K562 (cell line): Measurements from ENCODE around the gene GDAP1L1. TPM values are rescaled to one million over a fixed set of nuclear protein-coding genes. Genes with fewer than 3 reads are reported as not detected.

Source experiments
- ASH1L ChIP-seq: fragments of 450-650 bp; IDR thresholded peaks from 2 replicates; pipeline ENCODE4 v1.6.1; 2018; ENCODE audit warnings: borderline replicate concordance, mild to moderate bottlenecking, low read depth; ENCODE audit not compliant: partially characterized antibody
- BRF1 ChIP-seq: IDR thresholded peaks from 3 replicates; pipeline ENCODE4 v1.6.1; 2011; ENCODE audit warnings: borderline replicate concordance, mild to moderate bottlenecking; ENCODE audit not compliant: insufficient read length; ENCODE audit errors: extremely low read depth
- CBX2 ChIP-seq: fragments of 200-600 bp; sonication (generic); IDR thresholded peaks from one replicate; pipeline ENCODE4 v1.6.1; 2012; ENCODE audit warnings: mild to moderate bottlenecking, low read length, inconsistent platforms; ENCODE audit not compliant: insufficient read depth, poor library complexity, severe bottlenecking
- CSDE1 ChIP-seq, 2 experiments: fragments of 450-650 bp; IDR thresholded peaks; 2 replicates each; pipeline ENCODE4 v1.6.1; 2016; ENCODE audit warnings: mild to moderate bottlenecking in 1 of 2
- HEY1 ChIP-seq: fragments of 250-450 bp; sonication (Bioruptor Pico); IDR thresholded peaks from 2 replicates; pipeline ENCODE4 v1.5.0; 2020; ENCODE audit warnings: mild to moderate bottlenecking, moderate library complexity, borderline replicate concordance
- HMGXB4 ChIP-seq: sonication (generic); formaldehyde crosslinking; IDR thresholded peaks from 2 replicates; pipeline ENCODE4 v1.8.1; 2023; ENCODE audit warnings: mild to moderate bottlenecking, missing genetic modification reagents
- ID3 ChIP-seq, 2 experiments: fragments of 250-450 bp in 1 of 2; fragments of 450-650 bp in 1 of 2; sonication (Bioruptor Pico) in 1 of 2; IDR thresholded peaks; 2 replicates each; pipeline versions ENCODE4 v1.6.1 to v1.8.0; 2016 to 2021; ENCODE audit warnings: mild to moderate bottlenecking in 2 of 2, moderate library complexity in 2 of 2, missing compliant biosample characterization in 1 of 2, missing genetic modification characterization in 1 of 2
- KAT7 ChIP-seq: sonication (generic); formaldehyde crosslinking; IDR thresholded peaks from 2 replicates; pipeline ENCODE4 v1.8.0; 2022; ENCODE audit warnings: missing genetic modification reagents, mild to moderate bottlenecking, borderline replicate concordance
- PCBP2 ChIP-seq: fragments of 200-400 bp; formaldehyde crosslinking; IDR thresholded peaks from 2 replicates; pipeline ENCODE4 v1.6.1; 2018; ENCODE audit warnings: low read length, low read depth, mild to moderate bottlenecking, moderate library complexity; ENCODE audit not compliant: poor library complexity, severe bottlenecking
- SAP30 ChIP-seq: fragments of 200-600 bp; sonication (generic); IDR thresholded peaks from 2 replicates; pipeline ENCODE4 v1.6.1; 2012; ENCODE audit warnings: borderline replicate concordance, low read depth, mild to moderate bottlenecking, moderate library complexity, low read length, control low read depth, inconsistent platforms; ENCODE audit not compliant: insufficient read depth, poor library complexity, severe bottlenecking
- TAF1 ChIP-seq: IDR thresholded peaks from 2 replicates; pipeline ENCODE4 v1.6.1; 2011; ENCODE audit warnings: mild to moderate bottlenecking, low read length, moderate library complexity; ENCODE audit not compliant: insufficient read depth, control insufficient read depth, severe bottlenecking; ENCODE audit errors: extremely low read depth
- ZNF253 ChIP-seq: fragments of 250-450 bp; sonication (Bioruptor Pico); conservative IDR thresholded peaks from 2 replicates; pipeline ENCODE4 v1.6.1; 2021; ENCODE audit warnings: mild to moderate bottlenecking
- polyA plus RNA-seq, 8 experiments: library from polyadenylated mRNA; depleted of rRNA in 4 of 8; stranded (reverse) in 5 of 8; unstranded in 3 of 8; fragments of >200 nt; fragmentation: Nextera tagmentation in 2 of 8; fragmentation: Illumina TruSeq in 1 of 8; extraction: Ambion mirVana in 2 of 8; extraction: Trizol in 1 of 8; gene quantifications; 2 replicates each; pipeline versions ENCODE4 v1.2.1 to v1.2.3, GENCODE V29; 2011 to 2014; ENCODE audit warnings: inconsistent platforms in 1 of 8, missing spikeins in 1 of 8
- total RNA-seq, 7 experiments: library from RNA; depleted of rRNA in 6 of 7; stranded (reverse); fragments of >200 nt in 6 of 7; fragmentation: Illumina TruSeq in 2 of 7; extraction: Trizol in 2 of 7; gene quantifications; 2 replicates each; pipeline versions ENCODE4 v1.2.1 to v1.2.3, GENCODE V29; 2011 to 2021; ENCODE audit warnings: low replicate concordance in 1 of 7

The GDAP1L1 gene
- total and polyA plus RNA-seq, 9 of the 15 experiments (the other 6 are each of a cell fraction or from before 2014, with no cell fraction given), result 0.06 to 0.40 (median 0.19) TPM; not detected in 5

DNA sequence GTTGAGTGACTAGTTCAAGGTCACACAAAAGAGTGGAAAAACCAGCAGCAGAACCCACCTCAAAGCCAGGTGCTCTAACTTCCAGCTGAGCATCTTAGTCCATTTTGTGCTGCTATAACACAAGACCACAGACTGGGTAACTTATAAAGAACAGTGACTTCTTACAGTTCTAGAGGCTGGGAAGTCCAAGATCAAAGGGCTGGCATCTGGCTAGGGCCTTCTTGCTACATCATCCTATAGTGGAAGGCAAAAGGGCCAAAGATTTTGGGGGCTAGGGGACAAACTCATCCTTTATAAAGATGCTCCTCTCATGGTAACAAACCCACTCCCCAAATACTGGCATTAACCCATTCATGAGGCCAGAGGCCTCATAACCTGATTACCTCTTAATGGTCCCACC is 54.2 kb downstream of the GDAP1L1 start (continued):
- TF ChIP-seq SAP30 (no peak), BRF1 (no peak), HMGXB4 (CRISPR knock-in tag) (no peak), TAF1 (no peak), HEY1 (CRISPR knock-in tag) (no peak), CSDE1 (IDR thresholded peaks at IDR 0.05) (no peak), ID3 (CRISPR knock-in tag; IDR thresholded peaks at IDR 0.05) (no peak), ID3 (tag; IDR thresholded peaks at IDR 0.05) (no peak), ZNF253 (CRISPR knock-in tag) (no peak), KAT7 (no peak), CBX2 (no peak), PCBP2 (no peak), ASH1L (no peak)
